Measurements from ENCODE around the gene SPIRE1.
"Not testable (repeated sequence)": the region's sequence is repeated elsewhere in the genome, so short reads cannot be mapped to it uniquely, and the experiment has no call there.

Gene SPIRE1

DNA sequence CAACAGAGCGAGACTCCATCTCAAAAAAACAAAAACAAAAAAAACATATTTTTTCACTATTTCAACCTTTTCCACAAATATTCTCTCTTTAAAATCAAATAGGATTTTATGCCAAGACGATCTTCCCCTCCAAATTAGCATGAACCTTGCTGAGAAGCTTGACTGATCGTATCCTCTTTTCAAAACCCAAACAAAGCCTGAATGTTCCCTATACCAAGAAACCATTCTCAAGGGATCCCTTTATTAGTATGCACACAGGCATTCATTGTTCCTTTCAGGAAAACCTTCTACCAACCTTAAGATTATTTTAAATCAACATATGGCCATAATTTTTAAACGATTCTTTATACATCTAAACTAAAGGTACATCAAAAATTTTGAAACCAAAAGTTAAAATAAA lies 6.3 kb downstream of the SPIRE1 start:
- in situ Hi-C loops (cut with MboI; ENCODE audit: low sequenced_read_pairs): loop anchor here (25.0 kb wide), 1 partner anchor 264 kb away; the partner anchor contains the start of gene AFG3L2

DNA sequence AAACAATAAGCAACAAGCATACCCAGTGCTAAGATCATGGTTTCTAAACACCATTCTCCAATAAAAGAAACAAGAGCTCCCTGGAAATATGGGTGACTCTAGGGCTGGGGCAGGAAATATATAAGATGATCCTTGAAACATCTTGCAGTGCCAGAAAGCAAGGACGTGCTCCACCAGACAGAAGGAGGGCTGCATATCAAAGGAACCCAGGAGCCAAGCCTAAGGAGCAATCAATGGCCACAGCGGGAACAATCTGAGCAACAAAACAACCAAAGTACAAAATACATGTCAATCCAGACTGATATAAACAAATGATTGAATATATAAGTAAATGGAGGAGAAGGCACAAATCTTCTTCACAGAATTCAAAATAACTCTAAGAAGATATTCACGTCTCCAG lies 10.1 kb downstream of the SPIRE1 start:
- in situ Hi-C loops (cut with MboI; ENCODE audit: low sequenced_read_pairs): no loop called here

DNA sequence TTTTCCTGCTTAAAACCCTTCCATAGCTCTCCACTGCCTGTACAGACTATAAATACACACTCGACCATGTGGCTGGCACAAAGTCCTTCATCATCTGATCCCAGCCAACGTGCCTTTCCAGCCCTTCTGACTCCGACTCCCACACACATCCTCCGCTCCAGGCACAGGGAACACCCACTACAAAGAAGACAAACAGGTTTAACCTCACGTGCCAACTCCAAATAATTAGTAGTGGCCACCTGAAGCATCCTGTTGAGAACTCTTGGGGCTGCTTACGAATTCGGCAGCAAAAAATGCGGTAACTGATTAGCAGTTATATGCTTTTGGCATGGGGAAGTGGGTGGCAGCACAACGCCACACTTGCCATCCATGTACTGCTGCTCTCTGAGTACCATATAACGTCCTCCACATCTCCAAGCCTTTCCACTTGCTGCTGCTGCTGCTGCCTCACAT lies 12.1 kb downstream of the SPIRE1 start:
- in situ Hi-C loops (cut with MboI; ENCODE audit: low sequenced_read_pairs): no loop called here

DNA sequence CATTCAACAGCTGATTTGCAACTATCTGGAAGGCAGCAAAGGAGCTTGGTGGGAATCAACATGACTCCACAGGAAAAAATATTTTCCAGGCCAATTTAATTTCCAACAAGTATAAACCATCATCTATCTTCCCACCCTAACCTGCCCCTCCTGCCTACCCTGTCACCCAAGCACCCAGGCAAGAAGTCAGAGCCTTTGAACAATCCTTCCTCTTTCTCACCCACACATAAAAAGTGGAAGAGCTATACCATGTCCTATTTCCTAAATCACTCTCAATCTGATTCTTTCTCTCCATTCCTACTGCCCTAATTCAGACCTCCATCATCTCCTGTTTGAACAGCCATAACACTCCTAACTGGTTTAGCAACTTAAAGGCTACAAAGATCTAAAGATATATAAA lies 12.7 kb downstream of the SPIRE1 start:
- in situ Hi-C loops (cut with MboI; ENCODE audit: low sequenced_read_pairs): no loop called here

DNA sequence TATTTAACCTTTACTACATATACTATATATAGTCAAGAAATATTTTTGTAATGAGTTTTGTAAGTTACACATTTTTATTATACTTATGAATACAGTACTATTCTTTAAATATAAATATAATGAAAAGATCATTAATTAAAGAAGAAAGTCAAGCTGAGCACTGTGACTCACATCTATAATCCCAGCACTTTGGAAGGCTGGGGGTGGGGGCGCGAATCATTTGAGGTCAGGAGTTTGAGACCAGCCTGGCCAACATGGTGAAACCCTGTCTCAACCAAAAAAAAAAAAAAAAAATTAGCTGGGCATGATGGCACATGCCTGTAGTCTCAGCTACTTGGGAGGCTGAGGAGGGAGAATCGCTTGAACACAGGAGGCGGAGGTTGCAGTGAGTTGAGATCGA lies 14.2 kb downstream of the SPIRE1 start:
- in situ Hi-C loops (cut with MboI; ENCODE audit: low sequenced_read_pairs): not testable (repeated sequence)

DNA sequence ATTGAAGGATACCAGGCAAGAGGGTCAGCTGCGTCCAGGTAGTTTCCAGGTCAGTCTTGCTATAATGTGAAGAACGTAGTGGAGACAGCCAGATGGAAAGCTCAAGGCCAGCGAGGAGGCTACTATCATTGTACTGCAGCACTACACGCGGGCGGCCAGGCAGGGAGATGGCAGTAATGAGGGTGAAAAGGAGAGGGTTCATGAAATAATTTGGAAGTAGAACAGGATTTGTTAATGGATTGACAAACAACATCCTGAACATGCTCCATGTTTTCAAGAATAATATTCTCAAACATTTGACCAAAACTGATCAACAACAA lies 17.1 kb downstream of the SPIRE1 start:
- in situ Hi-C loops (cut with MboI; ENCODE audit: low sequenced_read_pairs): no loop called here

DNA sequence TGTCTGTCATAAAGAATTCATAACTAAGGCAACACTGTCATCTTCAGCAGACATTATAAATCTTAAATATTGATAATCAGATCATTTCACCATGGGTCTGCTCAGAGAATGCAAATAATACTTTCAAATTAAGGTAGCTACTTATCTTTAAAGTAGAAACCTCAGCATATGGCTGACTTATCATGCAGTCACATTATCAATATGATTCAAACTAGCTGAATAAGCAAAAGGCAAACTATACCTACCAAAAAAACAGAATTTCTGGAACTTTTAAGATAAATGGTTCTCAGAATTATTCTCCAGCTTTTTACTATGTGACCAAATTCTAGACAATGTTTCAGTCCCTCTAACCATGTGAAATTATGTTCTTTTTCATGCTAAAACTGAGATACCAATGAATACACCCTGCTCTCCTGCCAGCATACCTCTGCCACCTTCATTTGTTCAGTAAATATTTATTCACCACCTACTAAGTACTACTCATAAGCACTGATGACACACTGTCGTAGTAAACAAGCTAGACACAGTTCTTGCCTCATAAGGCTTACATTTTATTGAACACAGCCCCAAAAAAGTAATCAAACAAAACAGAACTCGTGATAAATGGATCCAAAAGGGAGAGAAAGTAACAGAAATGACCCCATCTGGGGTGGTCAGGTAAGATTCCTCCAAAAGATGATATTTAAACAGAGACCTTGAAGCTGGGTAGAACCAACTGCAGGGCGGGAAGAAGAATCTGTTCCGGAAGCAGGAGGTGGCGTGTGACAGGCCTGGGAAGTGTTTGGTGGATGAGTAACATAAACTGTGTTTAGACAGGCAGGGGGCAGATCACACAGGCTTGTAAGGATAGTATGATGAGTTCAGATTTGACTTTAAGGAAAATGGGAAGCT lies 17.7 kb downstream of the SPIRE1 start:
- in situ Hi-C loops (cut with MboI; ENCODE audit: low sequenced_read_pairs): no loop called here

DNA sequence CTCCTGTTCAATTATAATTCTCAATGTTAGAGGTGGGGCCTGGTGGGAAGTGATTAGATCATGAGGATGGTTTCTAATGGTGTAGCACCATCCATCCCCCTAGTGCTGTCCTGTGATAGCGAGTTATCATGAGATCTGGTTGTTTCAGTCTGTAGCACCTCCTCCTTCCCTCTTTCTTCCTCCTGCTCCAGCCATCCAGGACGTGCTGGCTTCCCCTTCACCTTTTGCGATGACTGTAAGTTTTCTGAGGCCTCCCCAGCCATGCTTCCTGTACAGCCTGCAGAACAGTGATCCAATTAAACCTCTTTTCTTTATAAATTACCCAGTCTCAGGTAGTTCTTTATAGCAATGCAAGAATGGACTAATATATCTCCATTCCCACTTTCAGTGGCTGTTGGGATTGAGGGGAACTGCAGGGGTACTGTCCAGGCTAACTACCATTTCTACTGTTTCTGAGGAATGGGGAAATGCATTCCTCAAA lies 19.2 kb downstream of the SPIRE1 start:
- in situ Hi-C loops (cut with MboI; ENCODE audit: low sequenced_read_pairs): no loop called here

DNA sequence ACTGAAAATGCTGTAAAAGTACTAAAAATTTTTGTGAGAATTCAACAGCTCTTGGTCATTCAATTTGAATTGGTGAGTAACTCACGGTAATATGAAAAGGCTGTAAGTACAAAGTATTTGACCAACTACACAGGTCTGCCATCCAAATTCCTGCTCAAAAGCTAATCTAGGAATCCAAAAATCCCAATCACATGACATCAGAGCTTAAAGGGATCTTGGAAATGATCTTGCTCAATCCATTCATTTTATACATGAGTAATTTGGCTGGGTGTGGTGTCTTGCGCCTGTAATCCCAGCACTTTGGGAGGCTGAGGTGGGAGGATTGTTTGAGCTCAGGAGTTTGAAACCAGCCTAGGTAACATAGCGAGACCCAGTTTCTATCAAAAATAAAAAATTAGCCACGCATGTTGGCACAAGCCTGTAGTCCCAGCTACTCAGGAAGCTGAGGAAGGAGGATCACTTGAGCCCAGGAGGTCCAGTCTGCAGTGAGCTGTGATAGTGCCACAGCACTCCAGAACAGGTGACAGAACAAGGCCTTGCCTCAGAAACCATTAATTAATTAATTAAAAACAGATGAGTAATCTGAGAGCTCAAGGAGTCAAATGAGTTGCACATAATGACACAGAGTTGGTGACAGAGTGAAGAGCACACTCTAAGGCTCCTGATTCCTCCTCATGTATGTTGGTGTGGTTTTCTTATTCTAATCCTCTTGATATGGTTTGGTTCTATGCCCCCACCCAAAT lies 19.8 kb downstream of the SPIRE1 start:
- in situ Hi-C loops (cut with MboI; ENCODE audit: low sequenced_read_pairs): no loop called here

DNA sequence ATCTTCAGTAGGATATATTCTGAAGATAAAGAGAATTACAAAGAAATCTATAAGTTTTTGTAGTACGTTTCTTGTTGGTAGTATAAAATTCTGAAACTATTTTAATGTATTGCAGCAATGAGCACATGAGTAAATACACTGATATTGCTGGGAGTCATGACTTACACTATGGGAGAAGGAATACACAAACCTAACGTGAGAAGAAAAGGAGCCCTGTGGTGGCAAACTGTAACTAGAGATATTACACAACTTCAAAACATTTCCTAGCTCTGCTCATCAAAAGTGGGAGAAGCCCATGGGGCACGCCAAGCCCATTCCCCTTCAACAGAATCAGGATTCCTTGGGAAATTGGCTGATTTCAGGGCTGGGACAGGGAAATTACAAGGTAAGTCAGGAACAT lies 20.5 kb downstream of the SPIRE1 start:
- in situ Hi-C loops (cut with MboI; ENCODE audit: low sequenced_read_pairs): no loop called here

DNA sequence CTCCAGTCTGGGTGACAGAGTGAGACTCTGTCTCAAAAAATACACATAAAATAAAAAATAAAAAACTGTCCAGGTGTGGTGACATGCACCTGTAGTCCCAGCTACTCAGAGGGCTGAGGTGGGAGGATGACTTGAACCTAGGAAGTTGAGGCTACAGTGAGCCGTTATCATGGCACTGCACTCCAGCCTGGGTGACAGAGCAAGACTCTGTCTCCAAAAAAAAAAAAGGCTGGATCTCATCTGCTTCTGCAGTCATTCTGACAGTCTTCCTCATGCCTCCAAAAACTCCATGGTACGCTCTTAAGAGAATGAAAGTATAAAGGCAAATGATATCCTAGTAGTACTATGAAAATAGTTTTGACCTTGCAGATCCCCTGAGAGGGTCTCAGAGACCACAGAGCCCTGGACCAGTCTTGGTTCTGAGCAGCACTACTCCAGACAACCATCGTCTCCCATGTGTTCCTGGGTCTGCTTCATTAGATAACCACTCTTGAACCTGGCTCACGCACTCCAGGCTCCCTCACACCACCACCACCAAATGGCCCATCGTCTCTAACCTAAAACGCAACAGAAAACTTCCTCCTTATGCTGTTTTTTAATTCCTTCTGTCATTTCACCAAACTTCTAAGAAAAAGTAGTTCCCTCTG lies 26.0 kb downstream of the SPIRE1 start:
- in situ Hi-C loops (cut with MboI; ENCODE audit: low sequenced_read_pairs): no loop called here

DNA sequence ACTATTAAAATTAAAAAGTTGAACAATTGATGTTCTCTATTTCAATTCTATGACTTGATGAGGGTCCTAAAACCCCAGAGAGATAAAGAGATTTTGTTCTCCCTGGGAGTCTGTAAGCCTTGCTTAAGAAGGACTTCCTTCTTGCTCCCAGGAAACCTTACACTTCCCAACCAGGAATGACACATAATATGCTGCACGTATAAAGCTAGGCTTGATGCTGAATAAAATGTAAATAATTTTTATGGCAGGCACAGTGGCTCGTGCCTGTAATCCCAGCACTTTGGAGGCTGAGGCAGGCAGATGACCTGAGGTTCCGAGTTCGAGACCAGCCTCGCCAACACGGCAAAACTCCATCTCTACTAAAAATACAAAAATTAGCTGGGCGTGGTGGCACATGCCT lies 27.8 kb downstream of the SPIRE1 start:
- in situ Hi-C loops (cut with MboI; ENCODE audit: low sequenced_read_pairs): no loop called here

DNA sequence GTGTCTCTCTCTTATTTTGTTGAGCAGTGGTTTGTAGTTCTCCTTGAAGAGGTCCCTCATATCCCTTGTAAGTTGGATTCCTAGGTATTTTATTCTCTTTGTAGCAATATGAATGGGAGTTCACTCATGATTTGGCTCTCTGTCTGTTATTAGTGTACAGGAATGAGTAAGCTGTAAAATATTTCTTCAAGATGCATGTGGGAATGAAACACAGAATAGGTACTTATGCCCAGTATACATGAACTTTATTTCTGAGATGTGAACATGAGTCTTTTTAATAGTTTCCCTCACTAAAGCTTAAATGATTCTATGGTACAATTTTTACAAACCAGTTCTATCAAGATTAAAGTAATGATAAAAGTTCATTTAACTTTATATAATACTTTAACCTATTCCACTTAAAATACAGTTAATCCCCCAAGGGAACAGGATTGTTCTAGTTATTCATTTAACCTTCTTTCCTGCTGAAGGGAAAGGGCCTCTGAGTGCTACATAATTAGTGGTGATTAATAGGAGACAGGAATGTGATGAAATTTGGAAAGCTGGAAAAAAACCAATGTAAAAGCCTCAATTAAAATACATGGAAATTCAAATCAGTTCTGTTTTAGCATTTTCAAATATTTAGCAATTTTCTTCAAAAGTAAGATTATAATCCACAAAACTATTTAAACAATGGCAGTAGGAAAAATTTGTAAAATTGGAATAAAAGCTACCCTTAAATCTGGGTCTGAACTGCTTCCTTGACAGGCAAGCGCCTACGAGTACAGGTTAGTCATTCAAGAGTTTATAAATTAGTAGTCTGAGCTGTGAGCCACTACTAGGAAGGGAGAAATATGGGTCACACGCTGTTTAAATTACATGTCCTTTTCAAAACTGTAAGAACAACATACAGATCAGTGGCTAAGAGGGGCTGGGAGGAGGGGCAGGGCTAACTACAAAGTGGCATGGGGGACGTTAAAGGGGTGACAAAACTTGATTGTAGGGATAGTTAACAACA lies 28.9 kb downstream of the SPIRE1 start:
- in situ Hi-C loops (cut with MboI; ENCODE audit: low sequenced_read_pairs): no loop called here

DNA sequence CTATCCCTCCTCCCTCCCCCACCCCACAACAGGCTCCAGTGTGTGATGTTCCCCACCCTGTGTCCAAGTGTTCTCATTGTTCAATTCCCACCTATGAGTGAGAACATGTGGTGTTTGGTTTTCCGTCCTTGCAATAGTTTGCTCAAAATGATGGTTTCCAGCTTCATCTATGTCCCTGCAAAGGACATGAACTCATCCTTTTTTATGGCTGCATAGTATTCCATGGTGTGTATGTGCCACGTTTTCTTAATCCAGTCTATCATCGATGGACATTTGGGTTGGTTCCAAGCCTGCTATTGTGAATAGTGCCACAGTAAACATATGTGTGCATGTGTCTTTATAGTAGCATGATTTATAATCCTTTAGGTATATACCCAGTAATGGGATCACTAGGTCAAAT lies 30.7 kb downstream of the SPIRE1 start:
- in situ Hi-C loops (cut with MboI; ENCODE audit: low sequenced_read_pairs): not testable (repeated sequence)

DNA sequence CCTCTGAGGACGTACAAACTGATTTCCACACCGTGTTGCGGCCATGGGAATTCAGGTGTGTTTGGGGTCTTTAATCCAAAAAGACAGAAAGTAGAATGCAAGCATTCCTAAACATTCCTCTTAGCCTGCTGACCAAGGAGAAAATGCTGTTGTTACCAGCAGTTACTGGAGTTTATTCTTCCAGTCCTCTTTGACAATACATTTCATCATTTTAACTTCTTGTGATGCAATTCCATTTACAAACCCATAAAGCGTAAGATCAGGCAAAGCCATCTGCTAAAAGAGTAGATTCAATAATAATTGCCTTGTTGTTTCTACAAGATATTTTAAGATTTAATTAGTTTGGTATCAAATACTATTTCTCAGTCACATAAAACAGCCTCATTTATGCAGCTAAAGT lies 32.7 kb downstream of the SPIRE1 start:
- in situ Hi-C loops (cut with MboI; ENCODE audit: low sequenced_read_pairs): no loop called here

DNA sequence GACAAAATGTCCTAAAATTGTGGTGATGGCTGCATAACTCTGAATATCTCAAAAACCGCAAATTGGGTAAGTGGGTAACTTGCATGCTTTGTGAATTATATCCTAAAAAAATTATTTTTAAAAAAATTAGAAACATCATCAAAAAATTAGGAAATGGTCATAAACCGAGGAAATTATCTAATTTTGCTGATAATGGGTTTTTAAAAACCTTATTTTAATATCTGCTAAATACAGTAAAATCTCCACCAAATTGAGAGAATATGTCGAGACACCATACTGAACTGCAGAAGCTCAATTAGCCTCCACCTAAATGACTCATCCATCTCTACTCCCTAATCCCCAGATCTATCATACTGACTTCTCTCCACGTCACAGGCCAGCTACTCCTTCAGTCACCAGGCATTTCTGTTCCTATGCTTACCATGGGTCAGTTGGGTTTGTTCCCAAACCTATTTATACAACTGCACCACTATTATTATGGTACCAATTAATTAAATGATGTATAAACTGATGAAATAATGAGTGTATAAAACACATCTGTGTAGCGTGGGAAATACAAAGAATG lies 36.1 kb downstream of the SPIRE1 start:
- in situ Hi-C loops (cut with MboI; ENCODE audit: low sequenced_read_pairs): no loop called here

DNA sequence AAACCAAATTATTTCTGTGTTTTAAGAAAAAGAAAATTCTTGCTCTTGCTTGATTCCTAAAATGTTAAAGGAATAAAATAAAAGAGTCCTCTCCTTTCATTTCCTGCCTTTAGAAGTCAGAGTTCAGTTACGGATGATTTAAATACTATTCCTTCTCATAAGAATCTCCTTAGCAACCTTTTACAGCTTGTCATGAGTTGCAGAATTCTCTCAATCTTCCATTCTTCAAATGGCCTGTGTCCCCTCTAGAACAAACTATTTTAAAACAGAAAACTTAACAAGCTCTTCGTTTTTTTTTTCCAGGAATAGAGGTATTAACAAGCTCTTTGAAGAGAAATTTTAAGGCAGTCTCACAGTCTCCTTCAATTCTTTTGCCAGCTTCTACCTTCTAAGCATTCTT lies 42.2 kb downstream of the SPIRE1 start:
- in situ Hi-C loops (cut with MboI; ENCODE audit: low sequenced_read_pairs): no loop called here

DNA sequence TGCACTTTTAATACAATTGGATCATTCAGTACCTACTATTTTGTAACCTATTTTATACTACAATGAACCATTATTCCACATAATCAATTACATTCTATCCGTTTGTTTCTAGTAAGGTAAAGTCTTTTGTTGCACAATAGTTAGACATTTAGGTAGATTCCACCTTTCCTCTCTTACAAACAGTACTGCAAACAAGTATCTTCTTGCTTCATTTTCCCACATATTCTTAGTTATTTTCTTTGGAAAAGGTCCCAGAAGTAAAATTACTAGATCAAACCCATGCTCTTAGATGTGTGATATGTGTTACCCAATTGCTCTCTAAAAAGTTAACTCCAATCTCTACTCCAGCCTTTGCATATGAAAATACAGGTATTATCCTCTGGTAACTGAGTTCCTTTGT lies 49.6 kb downstream of the SPIRE1 start:
- in situ Hi-C loops (cut with MboI; ENCODE audit: low sequenced_read_pairs): no loop called here

DNA sequence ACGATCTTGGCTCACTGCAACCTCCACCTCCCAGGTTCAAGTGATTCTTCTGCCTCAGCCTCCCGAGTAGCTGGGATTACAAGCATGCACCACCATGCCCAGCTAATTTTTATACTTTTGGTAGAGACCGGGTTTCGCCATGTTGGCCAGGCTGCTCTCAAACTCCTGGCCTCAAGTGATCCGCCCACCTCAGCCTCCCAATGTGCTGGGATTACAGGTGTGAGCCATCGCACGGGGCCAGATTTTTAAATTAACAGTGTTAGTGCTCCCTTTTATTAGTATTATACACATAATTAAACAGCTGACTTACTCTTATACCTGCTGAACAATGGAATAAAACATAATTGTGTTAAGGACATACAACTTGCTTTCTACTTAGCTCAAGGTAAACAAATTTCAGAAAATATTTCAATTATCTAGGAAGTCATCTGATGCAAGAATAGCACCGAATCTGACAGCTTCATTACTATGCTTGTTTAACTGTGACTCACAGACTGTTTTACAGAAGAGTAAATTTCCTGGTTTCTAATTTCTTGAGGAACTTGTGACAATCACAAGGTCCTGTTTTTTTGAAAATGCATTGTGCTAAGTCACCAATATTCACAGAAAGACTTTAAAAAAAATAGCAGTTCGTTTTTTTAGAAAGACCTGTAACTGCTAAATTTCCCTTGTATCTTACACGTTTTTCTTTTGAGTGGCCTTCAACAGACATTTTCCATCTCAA lies 51.2 kb downstream of the SPIRE1 start:
- in situ Hi-C loops (cut with MboI; ENCODE audit: low sequenced_read_pairs): no loop called here
